ENCODE data around the gene RUNDC3A. TPM values are rescaled to one million over a fixed set of nuclear protein-coding genes. Genes with fewer than 3 reads are reported as not detected.
A peak's percentile ranks its signal among the peaks of the same experiment; 100 is the strongest.
"Not testable (repeated sequence)": the region's sequence is repeated elsewhere in the genome, so short reads cannot be mapped to it uniquely, and the experiment has no call there.

RUNDC3A gene
- total RNA-seq, 1 experiment from 2014 or later: 5.2 TPM

DNA sequence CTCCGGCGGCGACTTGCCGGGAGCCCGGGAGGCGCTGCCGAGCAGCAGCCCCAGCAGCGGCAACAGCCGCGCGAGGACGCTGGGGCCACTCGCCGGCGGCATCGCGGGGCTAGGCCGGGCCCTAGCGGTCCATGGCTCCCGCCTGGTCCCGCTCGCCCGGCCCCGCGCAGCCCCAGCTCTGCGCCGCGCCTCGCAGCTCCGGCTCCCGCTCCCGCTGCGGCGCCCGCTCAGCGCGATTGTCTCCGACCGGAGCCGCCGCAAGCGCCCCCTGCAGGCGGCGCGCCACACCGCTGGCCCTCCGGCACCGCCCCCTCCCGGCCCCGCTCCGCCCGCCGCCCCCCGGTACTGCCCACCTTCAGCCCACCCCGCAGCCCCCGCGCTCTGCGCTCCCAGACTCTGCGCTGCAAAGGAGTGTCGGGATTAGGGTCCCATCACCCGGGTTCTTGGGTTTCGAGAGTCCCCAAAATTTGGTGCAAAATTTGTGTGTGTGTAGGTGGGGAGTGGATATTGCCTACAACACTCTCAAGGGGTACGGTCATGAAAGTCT lies 55.3 kb downstream of the RUNDC3A start, which contains the start of gene FAM171A2:
FAM171A2 (minus strand) TSS at position 241 of the 547 bp plus-strand sequence; CDS start at position 102, 139 bp downstream.
- Mint-ChIP-seq H3K27me3 (ENCODE audit: low read depth) (peaks cover 42% of the 10 kb centered on the region), H3K4me1 (peaks cover 22% of the 10 kb centered on the region), H3K4me3 (peak within 1 kb of the TSS; percentile 74), H3K27ac (no peak within 1 kb of the TSS), H3K9me3 (no peaks in the 10 kb centered on the region), H3K36me3 (no peaks in the 10 kb centered on the region)
- CTCF ChIA-PET: interaction anchor here (0.5 to 9.4 kb wide), 44 partner anchors 9 to 454 kb away, joined by 3 to 128 read pairs (median 5); partner anchors contain the start of genes ASB16, FZD2, GPATCH8 and GRN
- peak; percentile 79 for TF ChIP-seq CTCF (IDR thresholded peaks at IDR 0.05)
- TF ChIP-seq SP1 (CRISPR knock-in tag; conservative IDR thresholded peaks at IDR 0.05): peak; percentile 62; the same call in 1 of the 2 replicates
- TF ChIP-seq ZNF396 (CRISPR knock-in tag; IDR thresholded peaks at IDR 0.05; ENCODE audit: borderline replicate concordance): no peak
- no peak for TF ChIP-seq E2F5 (CRISPR knock-in tag; IDR thresholded peaks at IDR 0.05)
- TF ChIP-seq KAT7 (CRISPR knock-in tag; IDR thresholded peaks at IDR 0.05; ENCODE audit: borderline replicate concordance): 0 out of 2 replicates have a peak, but pooled peaks have one; percentile 38
- no peak for TF ChIP-seq ZNF532 (CRISPR knock-in tag; IDR thresholded peaks at IDR 0.05; ENCODE audit: borderline replicate concordance)
- DNase-seq (ENCODE audit: low spot score) (peak; percentile 79), ATAC-seq (peak; percentile 76)
- POLR2A ChIA-PET: interaction anchor here (0.7 to 1.9 kb wide), 3 partner anchors 9 to 1462 kb away, joined by 6 to 7 read pairs (median 6); no protein-coding TSS in a partner anchor

DNA sequence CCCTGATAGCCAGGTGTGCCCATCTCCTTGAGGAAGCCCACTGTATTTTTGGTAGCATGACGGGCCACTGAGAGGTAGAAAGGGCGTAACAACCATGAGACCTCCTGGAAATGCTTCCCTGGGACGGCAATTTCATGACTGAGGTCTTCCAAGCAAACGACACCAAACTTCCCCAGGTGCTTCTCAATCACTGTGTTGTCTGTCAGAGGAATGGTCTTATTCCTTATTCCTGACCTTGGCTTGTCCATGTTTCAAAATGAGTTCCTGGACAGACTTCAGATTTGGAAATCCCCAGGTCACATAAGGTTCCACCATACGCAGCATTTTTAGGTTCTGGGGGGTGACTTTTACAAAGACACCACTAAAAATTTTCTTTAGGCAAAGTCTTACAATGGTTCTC lies 56.6 kb downstream of the RUNDC3A start:
- not testable (repeated sequence) for H3K9me3 Mint-ChIP-seq; DNase-seq (ENCODE audit: low spot score); H3K36me3 Mint-ChIP-seq; ATAC-seq; H3K27ac Mint-ChIP-seq
- POLR2A ChIA-PET: interaction anchor here (1.0 kb wide), 1 partner anchor 11 kb away, joined by 3 read pairs; no protein-coding TSS in a partner anchor
- H3K4me3 Mint-ChIP-seq: peak overlapping the region; percentile 74
- H3K4me1 Mint-ChIP-seq: peaks cover 29% of the 10 kb centered on the region
- H3K27me3 Mint-ChIP-seq (ENCODE audit: low read depth): peaks cover 42% of the 10 kb centered on the region
- CTCF ChIA-PET: interaction anchor here (0.7 to 9.4 kb wide), 3 partner anchors 10 to 168 kb away, joined by 4 to 128 read pairs (median 102); no protein-coding TSS in a partner anchor

GRCh38 chr17:44367231-44367979 lies 59.0 kb downstream of the RUNDC3A start:
- Mint-ChIP-seq H3K36me3 (no peaks in the 10 kb centered on the region), H3K27ac (no peak overlapping the region), H3K4me1 (peaks cover 13% of the 10 kb centered on the region), H3K9me3 (no peaks in the 10 kb centered on the region), H3K4me3 (no peak overlapping the region), H3K27me3 (ENCODE audit: low read depth) (peaks cover 47% of the 10 kb centered on the region)
- TF ChIP-seq SMAD3 (CRISPR knock-in tag; IDR thresholded peaks at IDR 0.05; ENCODE audit: borderline replicate concordance) (no peak), FOXK1 (CRISPR knock-in tag; IDR thresholded peaks at IDR 0.05) (no peak), ZNF121 (CRISPR knock-in tag; IDR thresholded peaks at IDR 0.05) (no peak), GTF2I (CRISPR knock-in tag; conservative IDR thresholded peaks at IDR 0.05) (no peak), ZNF416 (CRISPR knock-in tag; IDR thresholded peaks at IDR 0.05) (no peak), ATF3 (CRISPR knock-in tag; conservative IDR thresholded peaks at IDR 0.05) (no peak), ZNF423 (CRISPR knock-in tag; IDR thresholded peaks at IDR 0.05) (no peak), ZNF671 (CRISPR knock-in tag; IDR thresholded peaks at IDR 0.05) (no peak), TEAD4 (CRISPR knock-in tag; IDR thresholded peaks at IDR 0.05) (no peak), ESRRA (CRISPR knock-in tag; IDR thresholded peaks at IDR 0.05; ENCODE audit: borderline replicate concordance) (no peak), CDX4 (CRISPR knock-in tag; IDR thresholded peaks at IDR 0.05; ENCODE audit: borderline replicate concordance) (no peak)
- no peak for DNase-seq (ENCODE audit: low spot score)
- CTCF ChIA-PET: interaction anchor here (0.5 to 2.5 kb wide), 7 partner anchors 8 to 198 kb away, joined by 3 to 9 read pairs (median 4); partner anchors contain the start of gene GRN
- no peak for ATAC-seq
- POLR2A ChIA-PET: no interaction called here

Data from WTC11 (cell line).